NCI-H345 treated with DMSO at 0.1 percent for 48 hours (cell line): ENCODE data around the gene NOX1.
"Not testable (repeated sequence)": the region's sequence is repeated elsewhere in the genome, so short reads cannot be mapped to it uniquely, and the experiment has no call there.

Experiments
- DNase-seq: peaks from one replicate; lab custom pipeline; 2025; ENCODE audit not compliant: unreplicated experiment; lab: John Stamatoyannopoulos, UW

Gene NOX1

DNA sequence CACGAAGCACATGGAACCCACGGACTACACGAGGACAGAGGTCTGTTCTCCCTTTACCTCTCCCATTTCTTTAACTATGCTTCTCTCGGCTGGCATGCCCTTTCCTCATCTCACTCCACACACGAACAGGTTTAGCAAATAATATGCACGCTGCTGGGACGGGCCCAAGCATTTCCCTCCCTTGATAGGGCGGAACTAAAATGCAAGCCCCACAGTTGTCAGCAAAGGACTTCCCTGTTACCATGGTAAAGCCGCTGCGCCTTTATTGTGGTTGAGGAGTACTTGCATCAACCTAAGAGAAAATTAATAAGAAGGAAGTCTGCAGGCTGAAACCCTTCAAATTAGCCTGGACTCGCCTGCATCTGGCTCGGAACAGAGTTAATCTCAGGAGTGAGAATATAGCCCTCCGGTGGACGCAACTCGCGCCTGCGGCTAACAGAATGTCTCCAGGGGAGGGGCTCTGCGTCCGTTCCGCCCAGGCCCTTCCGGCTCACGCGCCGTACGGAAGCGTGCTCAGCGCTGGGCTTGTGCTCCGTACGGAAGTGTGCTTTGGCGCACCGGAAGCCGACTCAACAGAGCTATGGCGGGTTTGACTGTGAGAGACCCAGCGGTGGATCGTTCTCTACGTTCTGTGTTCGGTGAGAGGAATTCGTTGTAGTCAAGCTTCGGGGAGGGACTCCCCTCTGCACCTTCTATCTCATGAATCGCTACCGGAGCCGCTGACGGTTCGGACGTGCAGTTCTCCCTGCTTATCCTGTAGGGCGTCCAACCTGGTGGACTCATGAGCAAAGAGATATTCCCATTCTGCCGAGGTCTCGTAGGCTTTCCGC lies 54.1 kb downstream of the NOX1 start, which contains the start of gene CSTF2:
CSTF2 (plus strand) TSS at position 555 of the 830 bp plus-strand sequence; CDS start at position 581, 26 bp downstream.
- peak; percentile 65 for DNase-seq

GRCh38 chrX:100819534-100819836 lies 54.7 kb downstream of the NOX1 start:
- DNase-seq: no peak

DNA sequence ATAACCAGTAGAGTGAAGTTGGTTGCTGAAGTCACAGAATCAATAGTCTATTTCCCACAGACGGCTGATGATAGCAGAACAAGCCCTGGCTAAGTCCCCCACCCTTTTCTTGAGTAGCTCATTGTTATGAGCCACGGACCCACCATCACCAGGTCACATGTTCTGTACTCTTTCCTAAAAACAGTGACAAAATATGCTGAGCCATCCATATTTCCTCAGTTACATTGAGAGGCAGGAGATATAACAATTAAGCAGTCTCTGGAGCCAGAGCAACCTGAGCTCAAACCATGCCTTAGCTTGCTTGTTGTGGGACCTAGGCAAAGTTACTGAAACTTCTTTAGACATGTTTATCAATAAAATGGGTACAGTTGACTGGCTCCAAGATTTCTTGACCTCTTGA lies 56.8 kb downstream of the NOX1 start:
- no peak for DNase-seq

DNA sequence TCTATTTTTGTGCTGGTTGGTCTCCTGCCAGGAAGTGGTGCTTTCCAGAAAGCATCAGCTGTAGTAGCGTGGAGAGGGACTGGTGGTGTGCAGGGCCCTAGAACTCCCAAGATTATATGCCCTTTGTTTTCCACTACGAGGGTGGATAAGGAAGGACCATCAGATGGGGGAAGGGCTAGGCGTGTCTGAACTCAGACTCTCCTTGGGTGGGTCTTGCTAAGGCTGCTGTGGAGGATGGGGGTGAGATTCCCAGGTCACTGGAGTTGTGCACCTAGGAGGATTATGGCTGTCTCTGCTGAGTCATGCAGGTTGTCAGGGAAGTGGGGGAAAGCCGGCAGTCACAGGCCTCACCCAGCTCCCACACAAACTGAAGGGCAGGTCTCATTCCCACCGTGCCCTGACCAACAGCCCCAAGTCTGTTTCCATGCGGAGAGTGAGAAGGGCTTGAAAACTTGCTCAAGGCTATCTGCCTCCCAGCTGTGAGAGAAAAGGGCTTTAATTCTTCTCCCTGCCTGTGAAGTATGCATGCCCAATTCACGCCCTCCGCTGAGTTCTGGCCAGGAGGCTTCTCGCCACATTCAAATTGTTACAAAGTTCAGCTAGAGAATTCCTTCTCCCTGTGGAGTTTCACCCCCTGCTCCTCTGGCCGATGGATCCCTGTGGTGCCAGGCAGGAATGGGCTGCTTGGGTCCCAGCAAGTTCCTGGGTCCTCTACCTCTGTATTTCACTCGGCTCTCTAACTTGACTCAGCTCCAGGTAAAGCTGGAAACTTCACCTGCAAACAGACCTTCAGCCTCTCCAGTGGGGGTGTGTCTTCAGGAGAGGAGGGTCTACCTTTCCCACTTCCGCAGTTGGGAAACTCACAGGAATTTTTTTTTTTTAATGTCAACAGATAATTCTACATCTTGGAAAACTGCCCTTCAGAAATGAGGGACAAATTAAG lies 61.7 kb downstream of the NOX1 start:
- no peak for DNase-seq

DNA sequence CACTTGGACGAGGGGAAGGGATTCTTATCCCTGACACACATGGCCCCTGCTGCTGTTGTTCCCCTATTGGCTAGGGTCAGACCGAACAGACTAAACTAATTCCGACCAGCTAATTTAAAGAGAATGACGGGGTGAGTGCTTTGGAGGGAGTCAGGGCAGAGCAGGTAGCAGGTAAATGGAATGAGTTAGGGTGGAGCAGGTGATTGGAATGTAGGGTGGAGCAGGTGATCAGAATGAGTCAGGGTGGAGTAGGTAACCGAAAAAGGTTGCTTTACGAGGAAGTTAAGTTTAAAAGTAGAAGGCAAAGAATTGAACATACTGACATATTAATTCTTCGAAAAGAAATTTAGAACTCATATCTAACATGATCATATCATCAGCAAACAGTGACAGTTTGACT lies 65.9 kb downstream of the NOX1 start:
- not testable (repeated sequence) for DNase-seq

GRCh38 chrX:100804780-100805179 lies 69.4 kb downstream of the NOX1 start:
- no peak for DNase-seq

DNA sequence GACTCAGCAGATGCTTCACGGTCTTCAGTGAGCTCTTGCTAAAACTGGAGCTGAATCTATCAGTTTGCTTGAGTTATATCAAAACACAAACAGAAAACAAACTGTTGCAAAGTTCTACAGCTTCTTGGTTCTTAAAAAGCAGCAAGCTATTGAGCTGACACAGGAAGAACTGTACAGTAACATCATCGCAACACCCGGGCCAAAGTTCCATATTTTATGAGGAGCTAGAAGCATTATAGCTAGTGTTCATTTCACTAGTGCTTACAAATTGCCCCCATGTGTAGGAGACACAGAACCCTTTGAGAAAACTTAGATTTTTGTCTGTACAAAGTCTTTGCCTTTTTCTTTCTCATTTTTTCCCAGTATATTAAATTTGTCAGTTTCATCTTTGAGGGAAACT lies 71.3 kb downstream of the NOX1 start:
- DNase-seq: no peak

GRCh38 chrX:100798484-100799214 lies 75.5 kb downstream of the NOX1 start:
- DNase-seq: no peak

DNA sequence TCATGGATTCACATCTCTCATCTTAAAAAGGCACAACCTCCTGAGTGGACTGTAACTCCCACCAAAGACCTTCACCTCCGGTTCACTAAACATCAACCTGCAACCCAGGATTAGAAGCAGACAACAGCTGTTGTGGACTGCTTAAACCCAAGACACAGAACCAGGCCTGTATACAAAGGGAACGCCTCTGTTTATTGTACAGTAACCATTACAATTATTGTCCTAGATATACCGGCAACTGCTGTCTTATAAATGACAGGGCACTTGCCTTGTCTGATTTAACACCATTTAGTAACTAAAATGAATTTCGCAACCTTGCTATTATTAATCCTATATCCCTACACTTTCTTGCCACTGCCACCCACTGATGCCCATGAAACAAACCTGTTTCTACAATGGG lies 76.8 kb downstream of the NOX1 start:
- DNase-seq: no peak

GRCh38 chrX:100796371-100796770 lies 77.8 kb downstream of the NOX1 start:
- DNase-seq: not testable (repeated sequence)
